ENCODE measurements around the gene IFNLR1. TPM values are rescaled to one million over a fixed set of nuclear protein-coding genes. Genes with fewer than 3 reads are reported as not detected.
"Not testable (repeated sequence)": the region's sequence is repeated elsewhere in the genome, so short reads cannot be mapped to it uniquely, and the experiment has no call there.

The IFNLR1 gene
- total and polyA plus RNA-seq, 3 donors from 2014 or later, result 0.63 to 1.6 (median 1.5) TPM

DNA sequence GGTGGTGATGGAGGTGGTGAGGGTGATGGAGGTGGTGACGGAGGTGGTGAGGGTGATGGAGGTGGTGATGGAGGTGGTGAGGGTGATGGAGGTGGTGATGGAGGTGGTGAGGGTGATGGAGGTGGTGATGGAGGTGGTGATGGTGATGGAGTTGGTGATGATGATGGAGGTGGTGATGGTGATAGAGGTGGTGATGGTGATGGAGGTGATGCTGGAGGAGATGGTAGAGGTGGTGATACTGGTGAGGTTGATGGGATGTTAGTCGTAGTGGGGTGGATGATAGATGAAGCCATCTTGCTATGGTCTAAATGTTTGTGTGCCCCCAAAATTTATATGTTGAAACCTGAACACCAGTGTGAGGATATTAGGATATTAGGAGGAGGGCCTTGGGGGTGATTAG, 25.3 kb upstream of the IFNLR1 start:
- intact Hi-C loops (cut with DNase I; ENCODE audit: low total_unique reads), result no loop called here
- 57 to 69% methylated on average over 2 of the region's 2 CpGs for WGBS, 2 donors
- no peaks in the 10 kb centered on the region for H3K27me3 ChIP-seq
- H3K9me3 ChIP-seq, result no peaks in the 10 kb centered on the region
- TF ChIP-seq, protein P1, sequence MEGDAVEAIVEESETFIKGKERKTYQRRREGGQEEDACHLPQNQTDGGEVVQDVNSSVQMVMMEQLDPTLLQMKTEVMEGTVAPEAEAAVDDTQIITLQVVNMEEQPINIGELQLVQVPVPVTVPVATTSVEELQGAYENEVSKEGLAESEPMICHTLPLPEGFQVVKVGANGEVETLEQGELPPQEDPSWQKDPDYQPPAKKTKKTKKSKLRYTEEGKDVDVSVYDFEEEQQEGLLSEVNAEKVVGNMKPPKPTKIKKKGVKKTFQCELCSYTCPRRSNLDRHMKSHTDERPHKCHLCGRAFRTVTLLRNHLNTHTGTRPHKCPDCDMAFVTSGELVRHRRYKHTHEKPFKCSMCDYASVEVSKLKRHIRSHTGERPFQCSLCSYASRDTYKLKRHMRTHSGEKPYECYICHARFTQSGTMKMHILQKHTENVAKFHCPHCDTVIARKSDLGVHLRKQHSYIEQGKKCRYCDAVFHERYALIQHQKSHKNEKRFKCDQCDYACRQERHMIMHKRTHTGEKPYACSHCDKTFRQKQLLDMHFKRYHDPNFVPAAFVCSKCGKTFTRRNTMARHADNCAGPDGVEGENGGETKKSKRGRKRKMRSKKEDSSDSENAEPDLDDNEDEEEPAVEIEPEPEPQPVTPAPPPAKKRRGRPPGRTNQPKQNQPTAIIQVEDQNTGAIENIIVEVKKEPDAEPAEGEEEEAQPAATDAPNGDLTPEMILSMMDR (IDR thresholded peaks at IDR 0.05), result no peak
- no peak for TF ChIP-seq POLR2A (IDR thresholded peaks at IDR 0.05)
- no peak overlapping the region for H3K4me3 ChIP-seq
- no peak overlapping the region for H3K27ac ChIP-seq
- H3K36me3 ChIP-seq (ENCODE audit: low read depth, missing control alignments), result no peaks in the 10 kb centered on the region
- H3K4me1 ChIP-seq, result no peaks in the 10 kb centered on the region
- no peak for DNase-seq

DNA sequence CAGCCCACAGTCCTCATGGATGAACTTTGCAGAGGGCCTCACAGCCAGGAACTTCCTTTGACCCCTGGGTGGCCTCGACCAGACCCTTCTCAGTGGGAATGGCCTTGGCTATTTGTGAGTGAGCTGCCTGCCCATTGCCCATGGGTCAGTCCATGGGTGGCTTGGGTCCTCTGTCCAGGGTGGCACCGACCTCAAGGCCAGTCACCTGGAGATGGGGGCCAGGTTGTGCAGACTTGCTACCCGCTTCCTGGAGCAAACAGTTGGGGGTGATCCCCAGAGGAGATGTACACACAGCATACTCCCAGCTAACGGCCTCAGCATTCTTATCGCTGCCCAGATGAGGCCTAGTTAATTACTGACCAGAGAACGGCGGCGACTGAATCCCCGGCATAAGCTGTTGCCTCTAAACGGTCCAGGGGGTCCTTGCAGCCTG, 23.1 kb upstream of the IFNLR1 start:
- WGBS, 2 donors, result 80 to 81% methylated on average over 10 of the region's 10 CpGs

DNA sequence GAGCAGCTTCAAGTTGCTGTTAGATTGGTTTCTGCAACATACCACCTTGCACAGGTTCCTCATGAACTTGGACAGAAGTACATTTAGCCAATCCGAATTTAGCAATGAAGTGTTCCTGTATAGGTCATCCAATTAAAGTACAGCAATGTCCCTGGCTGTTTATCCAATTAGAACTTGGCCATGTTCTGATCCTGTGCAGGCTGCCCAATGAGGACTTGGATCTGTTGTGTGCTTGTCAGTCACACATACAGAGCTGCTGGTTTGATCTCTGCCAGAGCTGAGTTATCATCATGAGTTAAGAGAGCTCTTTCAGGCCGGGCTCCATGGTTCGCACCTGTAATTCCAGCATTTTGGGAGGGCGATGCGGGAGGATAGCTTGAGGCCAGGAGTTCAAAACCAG, 22.0 kb upstream of the IFNLR1 start:
- no peak for DNase-seq
- TF ChIP-seq, protein P1 (IDR thresholded peaks at IDR 0.05), result no peak
- TF ChIP-seq POLR2A (IDR thresholded peaks at IDR 0.05), result no peak
- Histone ChIP-seq H3K4me1 (no peaks in the 10 kb centered on the region), H3K27me3 (no peaks in the 10 kb centered on the region), H3K27ac (no peak overlapping the region), H3K36me3 (ENCODE audit: low read depth, missing control alignments) (no peaks in the 10 kb centered on the region), H3K4me3 (no peak overlapping the region), H3K9me3 (no peaks in the 10 kb centered on the region)
- intact Hi-C loops (cut with DNase I; ENCODE audit: low total_unique reads), result no loop called here
- WGBS, 2 donors, result 89 to 90% methylated on average over 5 of the region's 5 CpGs

More for the DNA sequence above, 23.1 kb upstream of the IFNLR1 start:
- Histone ChIP-seq H3K4me3 (no peak overlapping the region), H3K4me1 (no peaks in the 10 kb centered on the region), H3K9me3 (no peaks in the 10 kb centered on the region), H3K27ac (no peak overlapping the region), H3K27me3 (no peaks in the 10 kb centered on the region), H3K36me3 (ENCODE audit: low read depth, missing control alignments) (no peaks in the 10 kb centered on the region)
- no peak for DNase-seq
- TF ChIP-seq, protein P1 (IDR thresholded peaks at IDR 0.05), result no peak
- no peak for TF ChIP-seq POLR2A (IDR thresholded peaks at IDR 0.05)
- intact Hi-C loops (cut with DNase I; ENCODE audit: low total_unique reads), result no loop called here

DNA sequence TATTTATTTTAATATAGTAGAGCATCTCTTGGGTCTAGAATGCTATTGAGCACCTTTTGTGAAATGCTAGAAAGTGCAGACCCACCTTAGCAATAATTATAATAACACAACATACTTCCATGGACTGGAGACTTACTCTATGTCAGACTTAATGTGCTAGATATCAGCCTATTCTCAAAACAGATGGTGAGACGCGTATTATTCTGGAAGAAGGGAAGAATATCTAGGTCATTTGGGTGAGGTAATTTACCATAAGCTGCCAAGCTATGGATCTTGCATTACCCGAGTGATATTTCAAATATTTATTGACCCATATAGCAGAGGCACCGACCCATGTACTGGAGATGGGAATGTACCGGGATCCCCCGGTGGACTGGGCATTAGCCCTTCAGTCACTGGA, 20.6 kb upstream of the IFNLR1 start:
- H3K4me1 ChIP-seq, result peaks cover 1% of the 10 kb centered on the region
- H3K9me3 ChIP-seq, result no peaks in the 10 kb centered on the region
- no peaks in the 10 kb centered on the region for H3K27me3 ChIP-seq
- WGBS, 2 donors, result 90 to 92% methylated on average over 6 of the region's 6 CpGs
- no peak overlapping the region for H3K4me3 ChIP-seq
- intact Hi-C loops (cut with DNase I; ENCODE audit: low total_unique reads), result no loop called here
- H3K36me3 ChIP-seq (ENCODE audit: low read depth, missing control alignments), result no peaks in the 10 kb centered on the region
- no peak for DNase-seq
- H3K27ac ChIP-seq, result no peak overlapping the region
- no peak for TF ChIP-seq POLR2A (IDR thresholded peaks at IDR 0.05)
- TF ChIP-seq, protein P1 (IDR thresholded peaks at IDR 0.05), result no peak

DNA sequence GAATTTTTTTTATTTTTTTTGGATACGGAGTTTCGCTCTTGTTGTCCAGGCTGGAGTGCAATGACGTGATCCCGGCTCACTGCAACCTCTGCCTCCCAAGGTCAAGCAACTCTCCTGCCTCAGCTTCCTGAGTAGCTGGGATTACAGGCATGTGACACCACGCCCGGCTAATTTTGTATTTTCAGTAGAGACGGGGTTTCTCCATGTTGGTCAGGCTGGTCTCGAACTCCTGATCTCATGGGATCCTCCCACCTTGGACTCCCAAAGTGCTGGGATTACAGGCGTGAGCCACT, 20.3 kb upstream of the IFNLR1 start:
- H3K4me3 ChIP-seq; H3K9me3 ChIP-seq; intact Hi-C loops (cut with DNase I; ENCODE audit: low total_unique reads); H3K36me3 ChIP-seq (ENCODE audit: low read depth, missing control alignments); H3K27ac ChIP-seq; H3K4me1 ChIP-seq; DNase-seq; H3K27me3 ChIP-seq: not testable (repeated sequence)
- WGBS, 2 donors, result 56 to 70% methylated on average over 9 of the region's 9 CpGs

Measured in testis (tissue), 3 donors.